NCI-H1105 treated with DMSO at 0.1 percent for 48 hours (cell line): Measurements from ENCODE around the gene GDF7.

Experiments
- DNase-seq: peaks from one replicate; lab custom pipeline; 2025; lab: John Stamatoyannopoulos, UW

GDF7 gene

DNA sequence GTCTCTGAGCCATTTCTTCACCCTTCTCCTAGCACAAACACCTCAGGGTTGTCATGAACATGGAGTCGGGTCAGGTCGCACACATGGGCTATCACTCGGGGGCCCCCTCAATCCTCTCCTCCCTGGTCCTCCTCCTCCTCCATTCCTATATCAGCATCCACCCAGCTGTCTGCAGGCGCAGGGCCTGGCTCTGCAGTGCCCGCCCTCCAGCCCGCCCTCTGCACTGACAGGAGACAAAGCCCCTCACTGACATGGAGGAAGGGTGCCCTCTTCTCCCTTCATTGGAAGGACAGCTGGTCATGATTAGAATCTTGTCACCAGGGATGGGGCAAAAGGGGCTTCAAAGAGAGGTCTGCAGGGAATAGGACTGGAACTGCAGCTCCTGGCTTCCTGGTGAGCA is 37.8 kb upstream of the GDF7 start:
- no peak for DNase-seq

DNA sequence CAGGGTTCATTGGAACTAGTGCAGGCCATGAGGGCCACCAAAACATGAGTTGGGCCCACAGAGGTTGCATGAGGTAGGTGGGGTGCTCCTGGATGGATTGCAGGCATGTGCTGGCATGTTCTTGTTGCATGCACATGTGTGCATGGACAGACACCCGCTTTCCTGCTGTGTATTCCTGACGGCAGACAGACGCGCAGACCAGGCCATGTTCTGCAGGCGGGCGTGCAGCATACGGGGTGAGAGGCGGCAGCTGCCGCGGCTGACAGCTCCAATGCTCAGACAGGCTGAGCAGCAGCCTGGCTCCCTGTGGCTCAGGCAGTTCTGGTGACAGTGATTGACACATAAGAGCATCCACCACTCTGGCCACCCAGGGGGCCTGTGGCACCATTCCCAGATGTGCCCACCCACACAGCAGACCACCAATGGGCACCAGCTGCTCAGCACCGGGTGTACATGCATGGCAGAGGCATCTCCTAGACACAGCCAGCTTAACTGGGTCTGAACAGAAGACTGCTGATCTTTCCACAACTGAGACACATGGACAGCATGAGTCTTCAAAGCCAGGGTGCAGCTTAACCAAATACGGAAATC is 37.3 kb upstream of the GDF7 start:
- no peak for DNase-seq

GRCh38 chr2:20630967-20631366 is 36.0 kb upstream of the GDF7 start:
- no peak for DNase-seq

GRCh38 chr2:20631617-20632307 is 35.2 kb upstream of the GDF7 start:
- DNase-seq = no peak

GRCh38 chr2:20632446-20632990 is 34.4 kb upstream of the GDF7 start:
- no peak for DNase-seq

DNA sequence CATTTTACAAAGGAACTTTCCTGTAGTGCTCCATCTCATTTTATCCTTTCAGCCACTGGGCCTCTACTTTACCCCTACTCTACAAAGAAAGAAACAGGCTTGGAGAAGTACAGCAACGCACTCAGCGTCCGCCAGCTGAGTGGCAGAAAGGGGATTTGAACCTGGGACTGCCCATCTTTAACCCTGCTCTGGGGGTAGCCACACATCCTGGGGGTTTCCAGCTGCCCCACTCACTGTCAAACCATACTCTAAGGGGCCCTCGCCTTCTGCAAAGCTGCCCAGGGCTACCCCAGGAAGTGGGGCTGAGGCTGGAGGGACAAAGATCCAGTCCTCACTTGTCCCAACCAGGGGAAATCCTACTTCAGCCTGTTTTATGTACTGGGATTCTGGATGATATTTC is 33.9 kb upstream of the GDF7 start:
- no peak for DNase-seq

GRCh38 chr2:20633794-20634506 is 33.0 kb upstream of the GDF7 start:
- no peak for DNase-seq

DNA sequence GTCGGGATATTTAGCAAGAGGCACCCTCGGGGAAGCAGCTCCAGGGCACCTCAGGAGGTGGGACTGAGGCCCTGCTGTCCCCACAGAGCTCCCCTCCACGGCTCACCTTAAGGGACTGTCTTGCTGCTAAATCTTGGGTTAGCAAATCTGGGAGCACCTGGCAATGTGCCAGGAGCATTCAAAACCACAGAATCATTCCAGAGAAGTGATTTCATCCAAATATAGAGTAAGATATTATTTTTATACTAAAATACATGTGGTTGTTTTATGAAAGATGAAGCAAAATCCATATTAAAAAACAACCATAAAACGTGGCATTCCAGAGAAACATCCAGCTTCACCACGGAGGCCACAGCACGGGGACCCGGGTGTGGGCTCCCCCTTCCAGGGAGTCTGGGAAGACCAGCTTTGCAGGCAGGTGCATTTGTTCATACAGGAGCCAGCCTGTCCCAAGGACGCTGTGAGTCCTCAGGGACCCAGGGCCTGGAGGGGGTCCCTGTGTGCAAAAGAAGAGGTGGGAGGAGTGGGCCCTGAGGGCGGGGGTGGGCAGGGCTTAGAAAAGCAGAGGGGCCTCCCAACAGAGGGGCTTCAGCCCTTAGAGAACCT is 32.3 kb upstream of the GDF7 start:
- DNase-seq = no peak

DNA sequence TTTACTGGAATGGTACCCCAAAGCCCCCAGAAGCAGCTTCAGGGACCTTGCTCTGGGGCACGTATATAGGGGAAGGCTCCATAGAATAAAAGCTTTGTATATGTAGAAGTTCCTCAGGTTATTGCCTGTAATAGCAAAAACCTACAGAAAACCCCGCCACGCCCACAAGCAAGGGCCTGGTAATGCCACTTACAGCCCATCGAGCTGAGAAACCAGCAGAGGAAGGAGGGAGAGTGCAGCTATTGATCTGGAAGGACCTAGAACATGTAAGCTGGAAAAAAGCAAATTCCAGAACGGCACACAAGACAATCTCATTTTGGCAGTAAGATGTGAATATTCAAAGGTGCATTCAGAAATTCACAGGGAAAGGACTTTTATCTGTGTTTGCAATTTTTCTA is 31.8 kb upstream of the GDF7 start:
- no peak for DNase-seq

GRCh38 chr2:20635675-20636584 is 31.0 kb upstream of the GDF7 start:
- peak; percentile 62 for DNase-seq

DNA sequence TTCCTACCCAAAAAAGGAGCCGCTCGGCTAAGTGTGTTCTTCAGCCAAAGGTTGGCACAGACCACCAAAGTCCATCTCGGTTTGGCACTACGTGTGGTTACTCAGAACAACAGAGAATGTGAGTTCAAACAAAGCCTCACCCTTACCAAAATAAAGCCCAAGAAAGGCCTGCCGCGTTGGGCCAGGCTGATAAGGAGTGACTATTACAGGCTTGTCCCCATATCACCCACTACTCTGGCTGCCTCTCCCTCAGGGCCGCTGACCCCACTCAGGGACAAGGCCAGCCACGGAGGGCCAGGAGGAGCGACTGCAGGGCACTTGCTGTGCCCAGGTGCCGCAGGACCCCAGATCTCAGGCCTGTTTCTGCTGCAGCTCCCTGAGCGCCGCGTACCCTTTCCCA is 29.8 kb upstream of the GDF7 start:
- no peak for DNase-seq

DNA sequence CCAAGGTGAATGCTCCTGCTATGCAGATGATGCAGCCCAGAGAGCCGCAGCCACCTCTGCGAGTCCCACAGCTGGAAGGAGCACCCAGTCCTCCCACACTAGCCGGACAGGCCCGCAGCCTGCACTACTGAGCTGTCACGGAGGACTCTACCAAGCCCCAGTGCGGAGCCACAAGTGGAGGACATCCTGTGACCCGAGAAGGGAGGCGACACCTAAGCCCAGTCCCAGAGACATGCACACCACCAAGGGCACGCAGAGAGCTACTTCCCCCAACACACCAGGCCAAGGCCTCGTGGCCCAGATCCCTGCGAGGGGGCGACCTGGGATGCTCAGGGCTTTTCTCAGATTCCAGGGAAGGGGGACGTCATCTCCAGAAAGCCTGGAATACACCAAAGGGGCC is 28.9 kb upstream of the GDF7 start:
- no peak for DNase-seq

DNA sequence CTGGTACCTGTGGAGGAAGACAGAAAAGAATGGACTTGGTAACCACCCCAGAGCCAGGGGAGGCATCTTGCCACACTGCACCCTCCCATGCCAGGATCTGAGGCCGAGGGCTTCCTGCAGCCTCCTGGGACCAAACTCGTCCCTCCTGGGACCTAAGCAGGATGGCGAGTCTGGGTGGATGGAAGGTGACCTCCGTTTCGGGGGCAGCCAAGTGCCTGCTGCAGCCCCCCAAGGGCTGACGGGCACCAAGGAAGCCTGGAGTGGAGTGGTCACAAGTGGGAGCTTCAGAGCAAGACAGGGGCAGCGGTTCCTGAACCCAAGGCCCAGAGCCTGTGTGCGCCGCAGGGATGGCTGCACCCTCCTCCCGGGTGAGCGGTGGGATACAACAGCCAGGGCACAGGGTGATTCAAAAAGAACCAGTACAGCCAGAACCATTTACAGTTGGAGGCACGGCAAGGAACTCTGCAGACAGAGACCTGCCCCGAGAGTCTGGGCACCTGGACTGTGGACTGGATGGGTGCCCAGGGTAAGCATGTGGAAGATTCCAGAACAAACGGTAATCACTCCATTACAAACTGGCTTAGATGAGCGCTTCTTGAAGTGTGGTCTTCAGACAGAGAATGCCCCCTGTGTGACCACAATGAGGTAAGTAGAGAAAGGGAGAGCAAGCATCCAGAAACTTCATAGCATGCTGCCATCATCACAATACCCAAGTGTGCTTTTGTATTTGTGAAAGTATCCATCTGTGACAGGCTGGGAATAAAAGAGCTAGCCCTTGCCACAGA is 28.1 kb upstream of the GDF7 start:
- DNase-seq = no peak

GRCh38 chr2:20640411-20641122 is 26.4 kb upstream of the GDF7 start:
- no peak for DNase-seq

GRCh38 chr2:20641123-20641985 is 25.6 kb upstream of the GDF7 start:
- no peak for DNase-seq

GRCh38 chr2:20642055-20642971 is 24.6 kb upstream of the GDF7 start:
- peak; percentile 61 for DNase-seq

- DNase-seq = no peak
These were observed 23.9 kb upstream of the GDF7 start for GRCh38 chr2:20643060-20643459.

DNA sequence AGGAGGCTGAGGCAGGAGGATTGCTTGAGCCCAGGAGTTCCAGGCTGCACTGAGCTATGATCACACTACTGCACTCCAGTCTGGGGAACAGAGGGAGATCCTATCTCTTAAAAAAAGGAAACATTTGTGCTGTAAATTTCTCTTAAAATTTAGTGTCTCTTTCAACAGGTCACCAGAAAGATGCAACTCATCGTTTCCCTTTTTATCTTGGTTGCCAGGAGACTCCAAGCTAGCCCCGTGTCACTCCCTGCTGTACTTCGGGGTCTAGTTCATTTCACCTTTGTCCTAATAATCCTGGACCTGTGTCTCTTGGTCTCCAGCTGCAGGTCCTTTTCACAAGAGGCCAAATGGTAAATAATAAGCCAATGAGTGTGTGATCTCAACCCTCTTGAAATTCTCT is 23.1 kb upstream of the GDF7 start:
- no peak for DNase-seq
